Omental fat pad (tissue), 4 donors: Measurements from ENCODE around the gene RBP5. TPM values are rescaled to one million over a fixed set of nuclear protein-coding genes. Genes with fewer than 3 reads are reported as not detected.
A peak's percentile ranks its signal among the peaks of the same experiment; 100 is the strongest.

Experiments
- ATAC-seq: fragments of 150-250 bp; one replicate; pipeline ENCODE4 v1.9.1; 2016; ENCODE audit warnings: mild to moderate bottlenecking, moderate library complexity; ENCODE audit not compliant: low FRiP score
- DNase-seq: peaks from one replicate; pipeline ENCODE4 v3.0.0-alpha.2; 2019; ENCODE audit warnings: low spot score
- total RNA-seq, 4 donors: library from RNA; depleted of rRNA; stranded (reverse); fragments of >200 nt; gene quantifications; one replicate each; pipeline ENCODE4 v1.1.0, GENCODE V29; 2016
- TF ChIP-seq, protein P1 (sequence below), 3 donors: fragments of 450-650 bp; IDR thresholded peaks; one replicate each; pipeline ENCODE4 v1.5.1; 2016 to 2017; ENCODE audit warnings: antibody characterized with exemption in 3 of 3, mild to moderate bottlenecking in 3 of 3, moderate library complexity in 2 of 3

Gene RBP5
- total RNA-seq, 4 donors from 2014 or later: 1.0 to 3.0 (median 1.9) TPM

DNA sequence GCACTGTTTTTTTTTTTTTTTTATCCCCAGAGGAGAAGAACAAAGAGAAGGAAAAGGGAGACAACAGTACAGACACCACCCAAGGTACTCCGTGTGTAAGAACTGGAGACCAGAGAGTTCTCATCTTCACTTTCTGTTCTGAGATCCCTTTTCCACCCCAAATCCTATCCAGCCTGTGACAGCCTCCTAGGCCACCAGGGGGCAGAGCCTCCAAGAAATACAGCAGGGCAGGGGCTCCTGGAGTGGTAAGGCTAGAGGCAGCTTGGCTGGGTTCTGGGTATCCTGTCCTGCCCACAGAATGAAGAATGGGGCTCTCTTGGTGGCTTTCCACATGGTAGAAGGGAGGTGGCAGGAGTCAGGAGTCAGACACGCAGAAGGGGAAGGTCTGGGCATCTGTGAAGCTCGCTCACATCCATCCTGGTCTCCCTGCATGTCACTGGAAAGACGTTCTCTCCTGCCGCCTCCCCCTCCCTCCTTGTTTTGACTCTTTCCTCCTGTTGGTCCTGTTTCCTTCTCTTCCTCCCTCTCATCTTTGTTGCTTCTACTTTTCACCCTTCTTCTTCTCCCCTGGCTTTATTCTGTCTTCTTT, 13.5 kb upstream of the RBP5 start:
- TF ChIP-seq, protein P1, sequence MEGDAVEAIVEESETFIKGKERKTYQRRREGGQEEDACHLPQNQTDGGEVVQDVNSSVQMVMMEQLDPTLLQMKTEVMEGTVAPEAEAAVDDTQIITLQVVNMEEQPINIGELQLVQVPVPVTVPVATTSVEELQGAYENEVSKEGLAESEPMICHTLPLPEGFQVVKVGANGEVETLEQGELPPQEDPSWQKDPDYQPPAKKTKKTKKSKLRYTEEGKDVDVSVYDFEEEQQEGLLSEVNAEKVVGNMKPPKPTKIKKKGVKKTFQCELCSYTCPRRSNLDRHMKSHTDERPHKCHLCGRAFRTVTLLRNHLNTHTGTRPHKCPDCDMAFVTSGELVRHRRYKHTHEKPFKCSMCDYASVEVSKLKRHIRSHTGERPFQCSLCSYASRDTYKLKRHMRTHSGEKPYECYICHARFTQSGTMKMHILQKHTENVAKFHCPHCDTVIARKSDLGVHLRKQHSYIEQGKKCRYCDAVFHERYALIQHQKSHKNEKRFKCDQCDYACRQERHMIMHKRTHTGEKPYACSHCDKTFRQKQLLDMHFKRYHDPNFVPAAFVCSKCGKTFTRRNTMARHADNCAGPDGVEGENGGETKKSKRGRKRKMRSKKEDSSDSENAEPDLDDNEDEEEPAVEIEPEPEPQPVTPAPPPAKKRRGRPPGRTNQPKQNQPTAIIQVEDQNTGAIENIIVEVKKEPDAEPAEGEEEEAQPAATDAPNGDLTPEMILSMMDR (IDR thresholded peaks at IDR 0.05): no peak
- peak; percentile 56 for ATAC-seq
- DNase-seq: peak; percentile 56

DNA sequence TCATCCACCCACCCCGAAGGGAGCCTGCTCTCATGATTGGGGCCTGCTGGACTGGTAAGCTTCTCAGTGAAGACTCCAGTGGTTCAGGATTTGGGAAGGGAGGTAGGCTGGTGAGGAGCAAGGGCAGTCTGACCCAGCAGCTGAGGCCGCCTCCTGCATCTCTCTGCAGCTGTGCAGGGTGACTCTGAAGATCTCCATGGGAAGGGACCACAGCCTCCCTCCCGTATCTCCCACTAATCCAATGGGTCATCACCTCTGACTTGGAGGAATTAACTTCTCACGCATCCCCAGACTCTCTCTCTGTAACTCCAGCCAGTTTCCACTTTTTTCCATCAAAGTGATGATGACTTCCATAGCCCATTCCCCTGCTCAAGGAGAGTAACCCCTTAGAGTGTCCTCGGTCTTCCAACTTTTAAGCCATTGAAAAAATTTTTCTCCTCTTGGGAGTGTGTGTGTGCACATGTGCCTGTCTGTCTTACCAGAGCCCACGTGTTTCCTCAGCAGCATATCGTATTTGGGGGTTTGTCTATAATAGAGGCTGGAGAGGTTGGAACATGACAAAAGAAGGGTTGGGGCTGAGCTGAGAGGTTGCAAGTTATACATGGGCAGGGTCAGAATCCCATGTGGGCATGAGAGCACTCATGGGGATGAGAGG, 12.8 kb upstream of the RBP5 start:
- ATAC-seq: no peak
- DNase-seq: no peak
- TF ChIP-seq, protein P1 (IDR thresholded peaks at IDR 0.05): no peak

DNA sequence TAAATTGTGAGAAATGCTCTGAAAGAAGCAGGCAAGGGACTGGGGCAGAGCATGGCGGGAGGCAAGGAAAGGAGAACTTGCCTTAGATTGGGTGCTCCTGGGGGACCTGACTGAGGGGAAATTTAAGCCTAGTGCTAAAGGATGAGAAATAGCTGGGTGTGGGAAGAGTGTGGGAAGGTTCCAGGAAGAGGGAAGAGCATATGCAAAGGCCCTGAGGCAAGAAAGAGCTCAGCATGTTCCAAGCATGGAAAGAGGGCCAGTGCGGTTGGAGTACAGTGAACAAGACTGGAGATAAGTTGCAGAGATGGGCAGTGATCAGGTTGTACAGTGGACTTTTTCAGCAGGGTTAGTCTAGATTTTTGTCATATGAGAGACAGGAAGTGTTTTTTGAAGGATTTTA, 10.5 kb upstream of the RBP5 start:
- no peak for DNase-seq
- ATAC-seq: no peak
- TF ChIP-seq, protein P1 (IDR thresholded peaks at IDR 0.05): no peak

- ATAC-seq (no peak), DNase-seq (no peak)
- TF ChIP-seq, protein P1 (IDR thresholded peaks at IDR 0.05): no peak
Measured at GRCh38 chr12:7137908-7138307, 9.2 kb upstream of the RBP5 start.

GRCh38 chr12:7136676-7137075, 8.0 kb upstream of the RBP5 start:
- ATAC-seq: no peak
- TF ChIP-seq, protein P1 (IDR thresholded peaks at IDR 0.05): no peak
- DNase-seq: no peak

DNA sequence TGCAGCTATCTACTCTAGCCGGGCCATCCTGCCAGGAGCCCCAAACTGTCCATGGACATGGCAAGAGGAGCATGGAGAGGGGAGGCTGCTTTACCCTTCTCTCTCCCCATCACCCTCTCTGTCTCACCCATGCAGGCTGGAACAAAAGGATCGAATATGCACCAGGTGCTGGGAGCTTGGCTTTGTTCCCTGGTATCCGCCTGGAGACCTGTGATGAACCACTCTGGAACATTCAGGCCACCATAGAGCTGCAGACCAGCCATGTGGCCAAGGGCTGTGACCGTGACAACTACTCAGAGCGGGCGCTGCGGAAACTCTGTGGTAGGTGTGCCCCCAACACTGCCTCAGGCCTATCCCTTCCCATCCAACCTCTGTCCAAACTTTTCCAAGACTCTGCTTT, 7.4 kb upstream of the RBP5 start:
- no peak for DNase-seq
- ATAC-seq: no peak
- TF ChIP-seq, protein P1 (IDR thresholded peaks at IDR 0.05): no peak
